ENCODE results near the gene CCNI2.

Gene CCNI2

GRCh38 chr5:132750471-132751230 lies 3.4 kb downstream of the CCNI2 start:
- no peak for DNase-seq (ENCODE audit: low read depth)

- no peak for DNase-seq (ENCODE audit: low read depth)
Measured at GRCh38 chr5:132751444-132751843, 4.2 kb downstream of the CCNI2 start.

DNA sequence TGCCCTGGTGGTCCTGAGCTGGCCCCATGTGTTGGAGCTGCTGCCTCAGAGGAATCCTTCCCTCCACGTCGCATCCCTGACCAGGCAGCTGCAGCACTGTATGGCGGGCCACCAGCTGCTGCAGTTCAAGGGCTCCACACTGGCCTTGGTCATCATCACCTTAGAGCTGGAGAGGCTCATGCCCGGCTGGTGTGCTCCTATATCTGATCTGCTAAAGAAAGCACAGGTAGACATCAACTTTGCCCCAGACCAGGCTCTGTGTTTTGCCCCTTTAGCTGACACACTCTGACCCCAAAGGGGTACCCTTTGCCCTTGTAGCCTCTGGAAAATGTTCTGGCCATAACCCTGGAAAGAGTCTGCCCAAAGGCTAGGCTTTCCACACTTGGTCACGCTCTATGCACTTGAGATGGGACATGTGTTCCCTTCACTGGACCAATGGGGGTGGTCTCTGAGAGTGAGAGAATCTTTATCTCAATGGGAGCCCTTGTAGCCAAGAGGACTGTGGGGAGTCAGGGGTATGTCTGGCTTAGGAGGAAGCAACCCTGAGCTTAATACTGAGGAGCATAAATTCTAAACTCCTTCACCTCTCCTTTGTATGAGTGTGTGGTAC lies 4.8 kb downstream of the CCNI2 start:
- DNase-seq (ENCODE audit: low read depth) = no peak

GRCh38 chr5:132752581-132753125 lies 5.4 kb downstream of the CCNI2 start:
- DNase-seq (ENCODE audit: low read depth) = no peak

DNA sequence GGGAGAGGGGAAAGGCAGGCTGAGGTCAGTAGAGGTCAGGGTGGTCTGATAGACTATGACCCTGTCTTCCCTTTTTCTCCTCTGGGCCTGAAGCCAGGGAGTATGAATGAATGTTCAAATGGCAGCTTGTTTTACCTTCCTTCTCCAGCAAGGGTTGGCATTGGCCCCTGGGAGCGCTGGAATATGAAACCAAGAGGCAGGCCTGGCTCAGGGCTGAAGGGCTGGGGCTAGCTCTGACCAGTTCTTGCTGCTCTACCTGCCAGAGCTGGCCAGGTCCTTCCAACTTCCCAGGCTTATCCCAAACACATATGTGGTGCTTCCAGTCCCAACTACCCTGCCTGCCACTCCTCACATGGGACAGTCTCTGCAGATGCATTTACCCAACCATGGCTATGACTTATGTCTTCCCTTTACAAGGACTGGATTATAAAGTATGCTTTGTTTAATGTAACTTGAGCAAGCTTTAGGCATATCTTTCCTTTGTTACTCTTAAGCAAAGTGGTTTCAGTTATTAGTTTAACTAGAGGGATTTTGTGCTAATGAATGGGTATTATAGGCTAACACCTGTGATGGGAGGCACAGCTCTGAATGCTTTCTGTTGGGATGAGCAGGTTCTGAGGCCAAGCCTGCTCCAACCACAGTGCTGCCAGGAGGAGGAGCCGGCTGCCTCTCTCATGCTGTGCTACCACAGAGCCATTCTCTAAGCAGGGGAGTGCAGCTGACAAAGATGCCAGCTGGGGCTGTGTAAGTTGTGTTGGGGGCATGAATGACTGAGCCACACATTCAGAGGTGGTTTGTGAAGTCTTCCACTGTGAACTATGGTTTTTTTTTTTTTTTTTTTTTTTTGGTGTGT lies 6.1 kb downstream of the CCNI2 start:
- no peak for DNase-seq (ENCODE audit: low read depth)

- no peak for DNase-seq (ENCODE audit: low read depth)
Measured at GRCh38 chr5:132754111-132754510, 6.9 kb downstream of the CCNI2 start.

DNA sequence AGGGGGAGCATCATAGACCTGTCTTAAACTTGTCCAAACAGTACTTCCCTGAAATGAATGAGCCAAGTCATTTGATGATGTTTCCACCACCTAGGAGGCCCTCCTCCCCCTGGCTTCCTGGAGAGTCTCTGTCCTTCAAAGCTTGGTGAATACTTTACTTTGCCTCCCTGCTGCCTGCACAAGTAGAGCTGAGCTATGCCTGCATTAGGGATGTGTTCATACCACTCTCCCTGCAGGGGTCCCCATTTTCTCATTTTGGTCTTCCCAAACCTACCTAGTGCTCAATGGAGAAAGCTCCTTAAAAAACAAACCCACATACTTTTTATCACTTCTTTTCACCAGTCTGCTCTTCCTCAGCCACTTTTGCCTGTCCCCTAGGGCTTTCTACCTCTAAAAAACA lies 7.7 kb downstream of the CCNI2 start:
- DNase-seq (ENCODE audit: low read depth) = no peak

DNA sequence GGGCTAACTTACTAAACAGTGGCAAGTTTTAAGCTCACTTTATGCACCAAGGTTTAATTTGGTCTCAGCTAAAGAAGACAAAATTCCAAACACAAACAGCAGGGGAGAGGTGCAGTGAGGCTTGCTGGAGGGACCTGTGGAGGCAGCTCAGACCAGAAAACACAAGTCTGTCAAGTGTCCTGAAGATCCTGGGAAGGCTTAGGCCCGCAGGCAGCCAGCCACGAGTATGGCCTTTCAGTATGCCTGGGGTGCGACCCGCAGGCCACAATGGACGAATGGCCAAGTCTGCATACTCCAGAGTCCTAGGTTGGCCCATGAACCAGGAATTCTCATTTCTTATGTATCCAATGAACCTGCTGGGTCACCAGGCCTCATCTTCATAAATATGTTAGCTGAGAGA lies 9.3 kb downstream of the CCNI2 start:
- no peak for DNase-seq (ENCODE audit: low read depth)

- DNase-seq (ENCODE audit: low read depth) = no peak
Measured at GRCh38 chr5:132758451-132758850, 11.2 kb downstream of the CCNI2 start.

- DNase-seq (ENCODE audit: low read depth) = no peak
Measured at GRCh38 chr5:132759114-132760048, 12.2 kb downstream of the CCNI2 start.

DNA sequence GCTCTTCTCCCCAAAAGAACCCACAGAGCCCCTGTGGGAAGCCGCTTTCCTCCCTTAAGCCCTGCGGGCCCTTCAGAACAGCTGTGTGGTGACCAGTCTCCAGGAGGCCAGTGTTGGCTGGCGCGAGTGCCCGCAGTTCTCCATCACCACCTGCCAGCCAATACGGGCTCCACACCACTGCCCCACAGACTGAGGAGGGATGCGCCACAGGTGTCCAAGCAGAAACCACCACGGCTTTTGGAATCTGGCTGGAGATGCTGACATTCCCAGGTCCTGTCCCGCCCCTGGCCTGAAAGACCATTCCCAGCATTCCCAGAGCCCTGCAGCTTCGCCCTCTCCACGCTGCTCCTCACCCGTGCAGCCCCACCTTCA lies 12.8 kb downstream of the CCNI2 start:
- DNase-seq (ENCODE audit: low read depth) = no peak

DNA sequence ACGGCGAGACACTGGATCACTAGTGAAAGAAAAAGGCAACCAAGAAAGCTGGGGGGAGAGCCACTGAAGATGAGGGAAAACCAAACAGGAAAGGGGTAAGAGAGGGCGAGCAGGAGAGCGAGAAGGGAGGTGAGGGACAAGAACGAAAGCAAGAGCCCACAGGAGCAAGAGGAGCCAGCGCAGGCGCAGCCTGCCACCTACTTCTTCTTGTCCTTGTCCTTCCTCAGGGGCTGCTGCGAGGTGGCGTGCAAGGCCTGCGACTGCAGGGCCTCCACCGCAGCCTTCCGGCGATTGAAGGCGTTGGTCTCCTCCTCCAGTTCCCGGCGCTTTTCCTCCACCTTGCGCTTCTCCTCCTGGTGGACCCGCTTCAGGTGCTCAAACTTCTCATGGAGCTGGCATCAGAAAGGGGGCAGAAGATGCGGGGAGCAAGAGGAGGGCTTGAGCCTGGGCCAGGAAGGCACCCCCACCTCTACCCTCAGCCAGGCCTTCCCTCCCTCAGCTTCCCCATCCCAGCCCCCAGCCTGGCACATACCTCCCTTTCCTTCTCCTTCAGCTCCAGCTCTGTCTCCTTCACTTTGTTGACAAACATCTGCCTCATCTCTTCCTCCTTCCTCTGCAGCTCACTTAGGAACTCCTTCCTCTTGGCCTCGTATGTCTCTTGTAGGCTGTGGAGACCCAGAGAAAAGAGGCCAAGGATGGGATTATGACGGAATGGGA lies 13.5 kb downstream of the CCNI2 start:
- no peak for DNase-seq (ENCODE audit: low read depth)

DNA sequence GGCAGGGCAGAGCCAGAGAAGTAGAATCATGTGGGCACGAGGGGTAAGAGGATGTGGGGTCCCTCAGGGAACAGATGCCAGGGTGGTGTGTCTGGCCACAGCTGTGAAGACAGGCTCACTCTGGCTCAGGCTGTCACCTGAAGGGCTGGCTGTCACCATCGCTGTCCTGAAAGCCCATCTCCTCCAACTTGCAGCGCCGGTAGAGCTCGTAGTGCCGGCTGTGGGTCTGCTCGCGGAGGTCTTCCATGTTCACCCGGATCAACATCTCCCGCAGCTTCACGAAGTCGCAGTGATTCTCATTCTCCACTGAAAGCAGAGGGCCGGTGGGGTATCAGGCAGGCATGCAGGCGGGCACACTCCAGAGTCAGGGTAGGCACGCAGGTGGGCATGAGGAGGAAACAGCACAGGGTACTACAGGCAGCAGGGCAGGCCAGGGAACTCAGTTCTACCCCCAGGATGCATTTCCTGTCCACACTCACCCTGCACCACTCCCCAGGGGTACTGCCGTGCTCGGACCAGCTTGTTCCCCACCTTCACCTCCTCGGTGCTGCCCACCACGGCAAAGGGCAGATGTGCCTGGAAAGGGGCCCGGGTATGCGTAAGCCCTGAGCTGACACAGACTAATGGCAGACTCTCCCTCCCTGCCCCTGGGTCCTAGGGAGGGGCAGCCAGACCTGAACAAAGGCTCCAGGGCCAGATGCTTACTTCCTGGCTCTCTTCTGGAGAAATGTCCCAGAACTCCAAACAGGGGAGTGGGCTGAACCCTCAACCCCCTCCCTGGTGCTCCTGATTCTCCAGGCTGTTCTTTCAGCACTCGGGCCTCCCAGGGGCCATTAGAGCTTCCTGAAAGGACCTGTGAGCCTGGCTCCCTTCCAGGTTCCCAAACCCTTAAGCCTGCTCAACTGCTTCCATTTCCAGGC lies 14.4 kb downstream of the CCNI2 start:
- no peak for DNase-seq (ENCODE audit: low read depth)

- DNase-seq (ENCODE audit: low read depth) = no peak
Measured at GRCh38 chr5:132762246-132763000, 15.2 kb downstream of the CCNI2 start.

GRCh38 chr5:132763181-132764036 lies 16.2 kb downstream of the CCNI2 start:
- DNase-seq (ENCODE audit: low read depth) = no peak

DNA sequence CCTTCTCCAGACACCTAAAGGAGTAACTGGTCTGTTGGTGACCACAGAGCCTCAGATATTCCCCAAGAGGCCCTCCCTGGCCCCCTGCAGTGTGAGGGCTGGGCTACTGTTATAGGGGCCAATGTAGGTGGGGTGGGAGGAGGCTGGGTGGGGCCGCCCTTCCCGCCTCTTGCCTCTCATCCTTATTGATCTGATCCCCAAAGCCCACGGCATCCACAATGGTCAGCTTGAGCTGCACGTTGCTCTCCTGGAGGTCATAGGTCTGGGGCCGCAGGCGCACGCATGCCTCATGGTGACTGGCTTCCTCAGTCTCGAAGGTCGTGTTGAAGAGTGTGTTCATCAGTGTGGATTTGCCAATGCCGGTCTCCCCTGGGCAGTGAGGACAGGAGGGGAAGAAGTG lies 16.8 kb downstream of the CCNI2 start:
- DNase-seq (ENCODE audit: low read depth) = no peak

GRCh38 chr5:132764671-132765238 lies 17.5 kb downstream of the CCNI2 start:
- no peak for DNase-seq (ENCODE audit: low read depth)
